Neural crest cell (in vitro differentiated cells): Measurements from ENCODE around the gene SMIM24. TPM values are rescaled to one million over a fixed set of nuclear protein-coding genes. Genes with fewer than 3 reads are reported as not detected.
A peak's percentile ranks its signal among the peaks of the same experiment; 100 is the strongest.

ENCODE experiments used
- DNase-seq: peaks from one replicate; pipeline ENCODE4 v3.0.0; 2021; ENCODE audit warnings: low read depth, mixed read lengths, low spot score
- H3K27ac Mint-ChIP-seq: one replicate; pipeline ENCODE4 v1.8.0; 2021; ENCODE audit warnings: mild to moderate bottlenecking, mixed read lengths; ENCODE audit not compliant: unreplicated experiment
- H3K27me3 Mint-ChIP-seq: 2 replicates; pipeline ENCODE4 v1.8.0; 2021; ENCODE audit warnings: low read depth, mild to moderate bottlenecking, mixed read lengths
- H3K36me3 Mint-ChIP-seq: 2 replicates; pipeline ENCODE4 v1.8.0; 2021; ENCODE audit warnings: low read depth, mild to moderate bottlenecking, mixed read lengths
- H3K4me1 Mint-ChIP-seq: 2 replicates; pipeline ENCODE4 v1.8.0; 2021; ENCODE audit warnings: mixed read lengths
- H3K4me3 Mint-ChIP-seq: one replicate; pipeline ENCODE4 v1.8.0; 2021; ENCODE audit warnings: mild to moderate bottlenecking, mixed read lengths
- H3K9me3 Mint-ChIP-seq: 2 replicates; pipeline ENCODE4 v1.8.0; 2021; ENCODE audit warnings: mixed read lengths
- CTCF ChIP-seq: fragments of 200-600 bp; sonication (generic); conservative IDR thresholded peaks from 2 replicates; pipeline ENCODE4 v1.5.0; 2021; ENCODE audit warnings: antibody characterized with exemption, mild to moderate bottlenecking
- total RNA-seq: library from RNA; stranded (reverse); gene quantifications from 2 replicates; pipeline ENCODE4 v1.2.1, GENCODE V29; 2021

SMIM24 gene
- total RNA-seq, 1 donor from 2014 or later: not detected

DNA sequence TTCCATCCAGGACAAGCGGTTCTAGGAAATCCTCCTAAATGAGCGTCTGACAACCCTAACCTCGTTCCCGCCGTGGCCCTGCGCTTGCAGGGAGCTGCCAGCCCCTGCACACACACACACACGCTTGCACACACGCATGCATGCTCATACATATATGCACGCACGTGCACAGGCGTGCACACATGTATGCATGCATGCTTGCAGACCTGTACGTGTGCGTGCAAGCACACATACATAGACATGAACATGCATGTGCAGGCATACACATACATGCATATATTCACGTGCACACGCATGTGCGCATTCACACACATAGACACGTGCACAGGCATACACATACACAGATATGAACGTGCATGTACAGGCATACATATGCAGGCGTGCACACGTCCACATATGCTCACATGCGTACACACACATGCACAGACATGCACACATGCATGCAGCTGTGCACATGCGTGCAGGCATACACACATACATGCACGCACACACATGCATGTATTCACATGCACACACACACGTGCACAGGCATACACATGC lies 35.6 kb downstream of the SMIM24 start:
- peak overlapping the region; percentile 73 for H3K4me3 Mint-ChIP-seq
- peaks cover 69% of the 10 kb centered on the region for H3K27me3 Mint-ChIP-seq
- no peak overlapping the region for H3K27ac Mint-ChIP-seq

GRCh38 chr19:3443840-3444694 lies 36.3 kb downstream of the SMIM24 start:
- Mint-ChIP-seq H3K4me3 (peak overlapping the region; percentile 73), H3K4me1 (peaks cover 18% of the 10 kb centered on the region), H3K9me3 (no peaks in the 10 kb centered on the region), H3K27ac (peak overlapping the region; percentile 70), H3K36me3 (no peaks in the 10 kb centered on the region), H3K27me3 (peaks cover 71% of the 10 kb centered on the region)
- peak; percentile 78 for DNase-seq
- no peak for TF ChIP-seq CTCF

More for the DNA sequence above, 35.6 kb downstream of the SMIM24 start:
- no peak for TF ChIP-seq CTCF
- H3K9me3 Mint-ChIP-seq: no peaks in the 10 kb centered on the region
- DNase-seq: no peak
- peaks cover 18% of the 10 kb centered on the region for H3K4me1 Mint-ChIP-seq
- no peaks in the 10 kb centered on the region for H3K36me3 Mint-ChIP-seq

DNA sequence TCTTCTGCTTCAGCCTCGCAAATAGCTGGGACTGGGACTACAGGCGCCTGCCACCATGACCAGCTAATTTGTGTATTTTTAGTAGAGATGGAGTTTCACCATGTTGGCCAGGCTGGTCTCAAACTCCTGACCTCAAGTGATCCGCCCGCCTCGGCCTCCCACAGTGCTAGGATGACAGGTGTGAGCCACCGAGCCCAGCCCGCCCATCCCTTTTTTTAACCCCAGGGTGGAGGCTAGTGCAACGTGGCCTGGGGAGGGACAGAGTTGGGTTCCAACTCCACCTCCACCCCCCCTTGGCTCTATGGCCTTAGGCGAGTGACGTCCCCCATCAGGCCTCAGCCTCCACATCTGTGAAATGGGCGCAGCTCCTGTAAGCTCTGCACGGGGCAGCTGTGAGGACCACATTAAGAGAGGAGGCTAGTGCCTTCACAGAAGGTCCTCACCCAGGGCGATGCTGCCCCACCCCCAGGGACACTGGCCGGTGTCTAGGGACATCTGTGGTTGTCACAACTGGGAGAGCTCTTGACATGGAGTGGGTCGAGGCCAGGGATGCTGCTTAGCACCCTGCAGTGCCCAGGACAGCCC lies 37.7 kb downstream of the SMIM24 start:
- H3K27me3 Mint-ChIP-seq: peaks cover 70% of the 10 kb centered on the region
- H3K27ac Mint-ChIP-seq: no peak overlapping the region
- DNase-seq: no peak
- peaks cover 18% of the 10 kb centered on the region for H3K4me1 Mint-ChIP-seq
- no peaks in the 10 kb centered on the region for H3K36me3 Mint-ChIP-seq
- no peak overlapping the region for H3K4me3 Mint-ChIP-seq
- no peak for TF ChIP-seq CTCF
- H3K9me3 Mint-ChIP-seq: no peaks in the 10 kb centered on the region

DNA sequence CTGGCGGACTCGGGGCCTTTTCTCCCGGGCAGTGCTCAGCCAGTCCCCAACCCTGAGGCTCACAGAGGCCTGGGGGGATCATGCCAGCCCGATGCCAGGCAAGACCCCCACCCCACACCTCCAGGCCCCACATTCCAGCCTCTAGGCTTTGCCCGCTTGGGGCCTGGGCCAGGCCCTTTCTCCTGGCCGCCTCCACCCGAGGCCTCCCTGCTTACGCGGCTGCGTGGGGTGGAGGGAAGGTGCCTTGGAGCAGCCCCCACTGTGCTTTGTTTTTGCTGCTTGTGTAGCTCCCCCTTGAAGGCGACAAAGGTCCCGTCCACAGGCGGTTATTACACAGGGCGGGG lies 38.4 kb downstream of the SMIM24 start:
- TF ChIP-seq CTCF: no peak
- Mint-ChIP-seq H3K4me1 (peaks cover 18% of the 10 kb centered on the region), H3K9me3 (no peaks in the 10 kb centered on the region), H3K27me3 (peaks cover 64% of the 10 kb centered on the region), H3K36me3 (no peaks in the 10 kb centered on the region), H3K27ac (no peak overlapping the region), H3K4me3 (no peak overlapping the region)
- DNase-seq: no peak

DNA sequence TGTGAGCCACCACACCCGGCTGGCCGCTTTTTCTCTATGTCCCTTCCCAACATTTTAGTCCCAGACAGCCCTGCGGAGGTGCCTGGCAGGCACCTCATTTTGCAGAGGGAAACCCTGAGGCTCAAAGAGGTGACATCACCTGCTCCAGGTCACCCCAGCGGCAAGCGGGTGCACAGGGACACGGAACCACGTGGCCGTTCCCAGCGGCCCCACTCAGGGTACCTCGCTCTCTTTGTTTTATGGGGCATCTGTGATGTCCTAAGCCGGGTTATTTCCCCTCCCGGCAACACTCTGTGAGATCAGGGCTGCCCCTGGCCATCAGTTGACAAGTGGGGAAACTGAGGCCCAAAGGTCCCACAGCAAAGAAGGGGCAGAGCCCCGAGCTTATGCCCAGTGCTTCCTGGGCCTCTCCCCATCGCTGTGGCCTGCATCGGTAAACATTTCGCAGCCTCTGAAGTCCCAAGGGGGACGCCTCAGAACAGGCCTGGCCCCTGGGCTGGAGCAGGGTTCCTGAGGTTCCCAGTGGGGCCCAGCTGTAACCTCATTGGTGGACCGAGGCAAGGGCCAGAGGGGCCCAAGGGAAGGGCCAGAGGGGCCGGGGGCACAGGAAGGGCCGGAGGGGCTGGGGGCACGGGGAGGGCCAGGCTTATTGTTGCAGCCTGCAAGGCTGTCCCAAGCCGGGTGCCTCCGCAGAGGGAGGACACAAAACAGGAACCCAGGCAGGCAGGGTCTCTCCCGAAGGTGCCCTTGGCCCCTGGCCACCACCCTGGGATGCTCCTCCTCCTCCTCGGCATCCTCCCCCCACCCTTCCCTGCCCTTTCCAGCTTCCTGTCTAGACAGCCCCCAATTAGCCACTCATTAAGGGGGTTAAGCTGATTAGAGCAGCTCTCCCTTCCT lies 39.0 kb downstream of the SMIM24 start:
- no peaks in the 10 kb centered on the region for H3K36me3 Mint-ChIP-seq
- H3K4me1 Mint-ChIP-seq: peaks cover 18% of the 10 kb centered on the region
- TF ChIP-seq CTCF: no peak
- H3K9me3 Mint-ChIP-seq: no peaks in the 10 kb centered on the region
- H3K4me3 Mint-ChIP-seq: no peak overlapping the region
- DNase-seq: no peak
- H3K27ac Mint-ChIP-seq: no peak overlapping the region
- peaks cover 58% of the 10 kb centered on the region for H3K27me3 Mint-ChIP-seq
